OCI-LY3 (cell line): Measurements from ENCODE around the gene LDHAL6A.

Source experiments
- EZH2phosphoT487 ChIP-seq: fragments of 200-600 bp; shearing (Covaris generic); IDR thresholded peaks from 2 replicates; pipeline ENCODE4 v1.6.1; 2018; ENCODE audit warnings: antibody characterized with exemption, mixed run types, low read depth
- TF ChIP-seq, protein P1 (sequence below): fragments of 200-600, 300-600 bp; sonication (generic); IDR thresholded peaks from 2 replicates; pipeline ENCODE4 v1.5.1; 2014; ENCODE audit warnings: antibody characterized with exemption, low read length, low read depth

DNA sequence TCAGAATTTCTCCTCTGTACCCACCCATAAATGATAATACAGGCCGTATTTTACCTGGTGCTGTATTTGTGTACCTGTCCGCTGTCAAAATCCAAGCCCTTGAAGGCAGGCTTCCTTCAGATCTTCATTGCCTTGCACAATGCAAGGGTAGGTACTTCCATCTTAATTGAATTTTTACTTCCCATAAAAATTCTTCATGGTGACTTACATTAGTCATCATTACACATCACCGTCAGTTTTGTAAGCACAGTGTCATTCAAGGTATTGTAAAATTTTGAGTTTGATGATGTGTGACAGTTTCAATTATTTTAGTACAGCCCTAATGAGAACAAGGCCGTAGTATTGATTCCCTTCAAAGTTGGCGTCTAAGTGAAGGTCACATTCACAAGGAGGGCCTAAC is 71.9 kb downstream of the LDHAL6A start:
- TF ChIP-seq, protein P1, sequence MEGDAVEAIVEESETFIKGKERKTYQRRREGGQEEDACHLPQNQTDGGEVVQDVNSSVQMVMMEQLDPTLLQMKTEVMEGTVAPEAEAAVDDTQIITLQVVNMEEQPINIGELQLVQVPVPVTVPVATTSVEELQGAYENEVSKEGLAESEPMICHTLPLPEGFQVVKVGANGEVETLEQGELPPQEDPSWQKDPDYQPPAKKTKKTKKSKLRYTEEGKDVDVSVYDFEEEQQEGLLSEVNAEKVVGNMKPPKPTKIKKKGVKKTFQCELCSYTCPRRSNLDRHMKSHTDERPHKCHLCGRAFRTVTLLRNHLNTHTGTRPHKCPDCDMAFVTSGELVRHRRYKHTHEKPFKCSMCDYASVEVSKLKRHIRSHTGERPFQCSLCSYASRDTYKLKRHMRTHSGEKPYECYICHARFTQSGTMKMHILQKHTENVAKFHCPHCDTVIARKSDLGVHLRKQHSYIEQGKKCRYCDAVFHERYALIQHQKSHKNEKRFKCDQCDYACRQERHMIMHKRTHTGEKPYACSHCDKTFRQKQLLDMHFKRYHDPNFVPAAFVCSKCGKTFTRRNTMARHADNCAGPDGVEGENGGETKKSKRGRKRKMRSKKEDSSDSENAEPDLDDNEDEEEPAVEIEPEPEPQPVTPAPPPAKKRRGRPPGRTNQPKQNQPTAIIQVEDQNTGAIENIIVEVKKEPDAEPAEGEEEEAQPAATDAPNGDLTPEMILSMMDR = no peak
- TF ChIP-seq EZH2phosphoT487 = no peak
